HG03175 (cell line): ENCODE measurements around the gene HNRNPH3.
"Not testable (repeated sequence)": the region's sequence is repeated elsewhere in the genome, so short reads cannot be mapped to it uniquely, and the experiment has no call there.

Experiments
- ATAC-seq: cut with Tn5 transposase; IDR thresholded peaks from one replicate; pipeline ENCODE4 v1.9.1; 2021; ENCODE audit warnings: mild to moderate bottlenecking, moderate library complexity; ENCODE audit not compliant: unreplicated experiment

The HNRNPH3 gene

DNA sequence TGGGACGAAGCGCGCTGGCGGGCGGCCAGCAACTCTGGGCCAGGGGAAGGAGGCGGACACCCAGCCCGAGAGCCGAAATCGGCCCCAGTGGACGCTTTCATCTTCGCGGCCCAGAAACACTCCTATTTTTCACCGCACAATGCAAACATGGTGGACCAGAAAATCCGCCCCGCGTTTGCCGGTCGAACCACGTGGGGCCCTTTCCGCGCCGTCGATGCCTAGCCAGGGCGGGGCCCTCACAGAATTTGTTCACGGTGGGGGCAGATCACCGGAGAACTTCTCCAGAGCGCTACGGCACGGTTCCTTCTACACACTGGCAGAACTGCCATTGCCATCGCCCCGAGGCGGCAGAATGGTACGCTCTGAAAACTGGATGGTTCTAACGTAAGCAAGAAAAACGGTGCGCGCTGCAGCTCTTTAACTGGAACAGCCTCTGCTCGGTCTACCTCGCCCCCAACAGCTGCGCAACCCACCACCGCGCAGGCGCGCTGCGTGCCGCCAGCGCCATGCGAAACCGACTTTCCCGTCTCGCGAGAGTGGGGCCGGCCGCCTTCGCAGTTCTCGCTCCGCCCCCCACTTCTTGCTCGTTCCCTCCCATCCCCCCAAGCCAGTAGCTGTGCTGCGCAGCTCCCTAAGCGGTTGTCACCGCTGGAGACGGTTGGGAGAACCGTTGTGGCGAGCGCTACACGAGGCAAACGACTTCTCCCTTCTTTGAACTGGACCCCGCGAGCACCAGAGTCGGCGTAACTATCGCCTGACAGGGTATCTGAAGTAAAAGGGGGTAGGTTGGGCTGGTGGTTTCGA is at the start of gene HNRNPH3:
Gene HNRNPH3, plus strand, starts transcription at position 610 of the 804 bp plus-strand sequence. CDS start 5,158 bp downstream, outside the sequence.
- peak; percentile 81 for ATAC-seq

GRCh38 chr10:68284062-68285001 is 47.5 kb upstream of the HNRNPH3 start:
- no peak for ATAC-seq

- no peak for ATAC-seq
These were observed 43.1 kb upstream of the HNRNPH3 start for GRCh38 chr10:68288717-68289116.

DNA sequence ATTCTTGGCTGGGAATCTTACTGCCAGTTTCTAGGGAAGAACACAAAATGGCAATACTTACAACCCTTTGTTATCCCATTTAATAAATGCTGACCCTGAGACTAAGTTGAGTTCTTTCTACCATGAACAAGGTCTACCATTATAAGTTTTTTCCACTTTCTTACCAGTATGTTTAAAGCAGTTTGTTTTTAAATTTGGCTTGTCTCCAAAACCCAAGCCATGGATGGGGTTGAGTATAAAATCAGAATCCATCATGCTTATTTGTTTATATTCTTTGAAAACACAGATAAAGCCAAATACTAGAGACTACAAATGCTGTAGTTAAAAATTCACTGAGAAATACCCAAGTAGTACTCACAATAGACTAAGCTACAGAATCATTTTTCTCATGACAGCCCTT is 41.1 kb upstream of the HNRNPH3 start:
- no peak for ATAC-seq

DNA sequence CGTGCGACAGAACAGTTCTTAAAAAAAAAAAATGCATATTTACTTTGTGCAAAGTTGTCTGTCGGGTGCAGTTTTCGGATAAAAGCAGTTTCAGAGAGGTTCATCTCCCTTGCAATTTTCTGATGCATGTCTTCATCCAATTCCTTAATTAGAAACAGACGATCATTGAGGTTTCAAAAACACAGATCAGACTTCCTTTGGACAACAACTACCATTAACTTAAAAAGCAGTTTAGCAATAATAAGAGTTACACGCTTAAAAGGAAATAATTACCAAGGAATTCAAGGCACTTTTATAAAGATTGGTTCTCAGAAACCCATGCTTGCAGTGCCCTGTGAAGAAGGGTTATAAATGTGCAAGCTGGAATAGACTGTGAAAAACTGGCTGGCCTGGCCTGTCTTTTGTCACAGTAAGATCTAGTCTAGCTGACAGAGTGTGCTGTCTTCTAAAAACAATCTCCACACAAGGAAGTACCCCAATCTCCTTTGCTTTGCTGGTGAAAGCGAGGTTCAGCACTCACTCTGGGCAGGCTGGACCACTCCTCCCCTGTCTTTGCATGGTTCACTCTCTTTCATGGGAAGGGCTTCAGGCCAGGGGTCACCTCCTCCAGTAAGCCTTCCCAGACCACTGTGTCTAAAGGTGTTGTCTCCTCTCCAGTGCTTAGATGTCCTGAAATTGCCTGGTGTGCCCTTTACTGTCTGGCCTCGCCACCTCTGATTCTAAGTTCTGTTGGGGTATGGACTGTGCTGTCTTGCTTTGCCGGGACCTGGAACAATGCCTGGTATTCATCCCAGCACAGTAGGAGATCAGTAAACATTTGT is 34.8 kb upstream of the HNRNPH3 start:
- no peak for ATAC-seq

DNA sequence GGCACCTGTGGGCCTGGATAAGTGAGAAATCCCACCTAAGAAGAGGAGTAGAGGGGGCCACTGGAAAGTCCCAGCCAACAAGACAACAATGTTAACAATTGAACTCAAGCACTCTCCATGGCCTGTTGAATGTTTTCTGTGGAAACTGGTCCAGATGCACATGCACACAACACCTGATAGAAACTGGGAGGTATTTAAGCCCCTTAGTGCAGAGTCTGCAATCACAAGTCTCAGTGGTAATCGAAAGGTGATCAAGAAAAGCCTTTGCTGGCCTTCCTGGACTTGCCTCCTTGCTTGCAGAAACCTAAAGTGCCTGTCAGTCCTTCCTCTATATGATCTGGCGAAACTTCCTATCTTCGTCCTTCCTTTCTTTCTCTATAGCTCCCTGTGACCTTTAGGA is 30.6 kb upstream of the HNRNPH3 start:
- no peak for ATAC-seq

GRCh38 chr10:68301790-68302502 is 29.9 kb upstream of the HNRNPH3 start:
- ATAC-seq: peak; percentile 64

GRCh38 chr10:68302503-68302823 is 29.4 kb upstream of the HNRNPH3 start:
- ATAC-seq: no peak

GRCh38 chr10:68302871-68303270 is 29.0 kb upstream of the HNRNPH3 start:
- ATAC-seq: no peak

DNA sequence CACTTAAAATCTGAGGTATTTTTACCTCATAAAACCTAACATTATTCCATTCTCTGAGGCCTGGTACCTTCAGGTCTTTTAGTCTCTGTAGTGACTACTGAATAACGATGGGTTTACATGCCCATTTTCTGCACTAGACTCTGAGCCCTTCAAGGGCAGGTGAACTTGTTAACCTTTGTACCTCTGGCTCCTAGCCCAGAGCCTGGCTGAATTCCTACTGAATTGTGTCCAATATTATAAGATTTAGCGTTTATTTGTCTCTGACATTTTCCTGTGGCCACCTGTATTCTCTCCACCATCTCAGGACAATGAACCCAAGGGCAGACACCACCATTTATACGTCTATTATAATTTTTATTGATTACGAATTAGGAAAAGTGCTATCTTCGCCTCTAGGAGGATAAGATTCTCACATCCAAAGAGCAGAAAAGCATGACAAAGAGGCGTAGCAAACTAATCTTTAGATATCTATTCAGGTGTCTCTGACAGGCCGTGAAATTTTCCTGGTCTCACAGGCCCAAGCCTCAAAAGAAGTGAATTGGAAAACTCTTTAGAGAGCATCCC is 27.9 kb upstream of the HNRNPH3 start:
- ATAC-seq: no peak

- ATAC-seq: no peak
These were observed 26.0 kb upstream of the HNRNPH3 start for GRCh38 chr10:68305854-68306253.

GRCh38 chr10:68310531-68310930 is 21.3 kb upstream of the HNRNPH3 start:
- ATAC-seq: no peak

- ATAC-seq: not testable (repeated sequence)
These were observed 16.9 kb upstream of the HNRNPH3 start for GRCh38 chr10:68314930-68315329.

DNA sequence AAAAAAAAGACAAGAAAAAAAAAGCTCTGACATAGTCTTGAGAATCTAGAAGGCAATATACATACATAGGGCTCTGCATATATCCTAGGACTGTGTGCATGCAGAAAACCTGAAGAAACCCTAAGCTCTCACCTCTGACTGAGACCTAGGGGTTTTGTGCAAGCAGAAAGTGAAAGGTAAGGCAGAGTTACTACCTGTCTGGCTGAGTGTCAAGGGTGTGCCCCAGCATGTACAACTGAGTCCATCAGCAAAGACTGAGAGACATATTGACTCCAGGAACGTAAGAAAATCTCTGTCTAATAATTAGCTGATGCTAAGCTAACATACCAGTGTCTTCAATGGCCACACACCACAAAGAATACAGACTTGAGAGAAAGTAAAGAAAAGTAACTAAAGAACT is 16.3 kb upstream of the HNRNPH3 start:
- ATAC-seq: no peak

GRCh38 chr10:68318331-68319059 is 13.4 kb upstream of the HNRNPH3 start:
- no peak for ATAC-seq

DNA sequence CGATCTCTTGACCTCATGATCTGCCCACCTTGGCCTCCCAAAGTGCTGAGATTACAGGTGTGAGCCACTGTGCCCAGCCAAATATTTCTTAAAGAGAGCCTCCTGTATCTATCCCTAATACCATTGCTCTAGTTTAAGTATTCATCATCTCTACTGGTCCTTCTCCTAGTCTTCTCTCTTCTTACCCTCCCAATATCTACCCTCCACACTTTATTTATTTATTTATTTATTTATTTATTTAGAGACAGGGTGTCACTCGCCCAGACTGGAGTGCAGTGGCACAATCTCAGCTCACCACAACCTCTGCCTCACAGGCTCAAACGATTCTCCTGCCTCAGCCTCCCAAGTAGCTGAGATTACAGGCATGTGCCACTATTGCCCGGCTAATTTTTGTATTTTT is 7.5 kb upstream of the HNRNPH3 start:
- ATAC-seq: not testable (repeated sequence)

DNA sequence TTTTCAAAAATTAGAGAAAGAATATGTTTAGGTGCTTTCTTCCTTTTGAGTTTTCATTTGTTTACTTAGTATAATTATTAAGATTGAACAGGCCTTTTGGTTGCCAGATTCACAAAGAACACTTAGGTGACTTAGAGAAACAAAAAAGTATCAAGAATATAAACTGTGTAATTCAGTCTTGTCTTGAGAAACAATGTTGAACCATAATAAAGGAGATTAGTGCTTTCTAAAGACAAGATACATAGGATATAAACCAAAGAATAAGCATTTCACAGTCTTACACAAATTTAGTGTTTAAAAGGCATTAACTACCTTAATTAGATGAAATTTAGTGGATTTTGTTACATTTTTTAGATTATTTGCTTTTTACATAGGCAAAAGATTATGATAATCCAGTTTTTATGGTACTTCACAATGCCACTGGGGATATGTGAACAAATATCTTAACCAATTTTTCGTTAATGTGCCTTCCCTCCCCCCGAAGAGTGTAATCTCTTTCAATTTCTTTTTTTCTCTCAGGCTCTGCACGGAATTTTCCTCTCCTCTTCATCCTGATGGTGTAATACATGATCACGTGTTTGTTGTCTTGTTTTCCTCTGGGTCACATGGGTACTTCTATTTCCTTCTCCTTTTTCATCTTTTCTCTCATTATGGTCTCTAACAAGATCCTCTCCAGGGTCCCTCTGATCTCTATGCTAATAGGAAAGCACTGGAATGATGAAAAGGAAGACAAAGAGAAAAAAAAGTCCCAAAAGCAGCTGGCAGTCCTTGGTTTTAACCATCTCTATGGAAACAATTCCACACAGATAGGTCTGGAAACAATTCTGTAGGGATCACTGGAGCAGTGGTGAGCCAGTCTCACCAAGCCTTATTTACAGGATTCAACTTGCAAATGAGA is 3.7 kb upstream of the HNRNPH3 start:
- ATAC-seq: no peak

DNA sequence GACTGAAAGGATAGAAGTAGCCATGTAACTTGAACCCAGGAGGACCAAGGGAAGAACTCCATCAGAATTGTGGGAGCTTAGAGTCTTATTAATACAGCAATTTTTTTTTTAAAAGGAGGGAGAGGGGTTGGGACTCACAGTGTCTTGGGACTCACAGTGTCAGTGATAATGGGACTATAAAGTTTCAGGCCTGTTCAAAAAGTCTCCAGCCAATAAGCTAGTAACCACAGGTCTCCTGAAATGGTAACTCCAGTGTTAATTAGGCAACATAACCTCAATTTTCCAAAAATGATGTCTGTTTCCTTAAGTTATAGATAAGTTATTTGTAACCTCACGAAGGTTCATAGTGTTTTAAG is 2.4 kb upstream of the HNRNPH3 start:
- no peak for ATAC-seq
